GM12892 (cell line): ENCODE data around the gene PALLD.

Source experiments
- POLR2A ChIP-seq: IDR thresholded peaks from 2 replicates; pipeline ENCODE4 v1.6.1; 2011; ENCODE audit warnings: low read depth, low read length, control low read depth
- POLR2AphosphoS5 ChIP-seq: IDR thresholded peaks from 2 replicates; pipeline ENCODE4 v1.6.1; 2011; ENCODE audit warnings: low read depth, low read length, control low read depth
- TAF1 ChIP-seq: IDR thresholded peaks from 2 replicates; pipeline ENCODE4 v1.6.1; 2011; ENCODE audit warnings: low read depth, mild to moderate bottlenecking, control low read depth, low read length, borderline replicate concordance

DNA sequence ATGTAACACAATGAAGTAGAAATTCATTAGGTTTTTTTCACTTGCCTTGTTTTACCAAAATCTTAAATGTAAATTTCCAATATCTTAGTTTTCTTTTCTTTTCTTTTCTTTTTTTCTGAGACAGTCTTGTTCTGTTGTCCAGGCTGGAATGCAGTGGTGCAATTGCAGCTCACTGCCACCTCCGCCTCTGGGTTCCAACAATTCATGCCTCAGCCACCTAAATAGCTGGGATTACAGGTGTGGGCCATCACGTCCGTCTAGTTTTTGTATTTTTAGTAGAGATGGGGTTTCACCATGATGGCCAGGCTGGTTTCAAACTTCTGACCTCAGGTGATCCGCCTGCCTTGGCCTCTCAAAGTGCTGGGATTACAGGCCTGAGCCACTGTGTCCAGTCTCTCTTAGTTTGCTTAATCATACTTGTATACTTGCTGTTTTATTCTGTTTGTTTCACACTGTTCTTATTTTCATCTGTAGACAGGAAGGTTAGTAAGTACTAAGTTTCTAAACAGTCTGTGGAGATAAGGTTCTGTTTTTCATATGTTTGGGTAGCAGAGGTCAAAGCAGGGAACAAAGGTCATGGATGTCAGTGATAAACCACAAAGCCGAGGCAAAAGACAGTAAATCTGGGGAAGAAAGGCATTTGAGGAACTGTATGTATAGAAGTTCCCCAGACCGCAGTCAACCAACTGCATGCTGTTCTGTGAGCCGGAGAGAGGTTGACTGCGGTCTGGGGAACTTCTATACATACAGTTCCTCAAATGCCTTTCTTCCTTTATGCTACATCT, 384.2 kb downstream of the PALLD start:
- TF ChIP-seq POLR2A (no peak), TAF1 (no peak), POLR2AphosphoS5 (no peak)
